K562 (cell line): ENCODE results near the gene ENPP7.

ENCODE experiments used
- CEBPZ ChIP-seq: fragments of 150-350 bp; IDR thresholded peaks from 2 replicates; pipeline ENCODE4 v1.6.1; 2014; ENCODE audit warnings: low read depth, mild to moderate bottlenecking, low read length, borderline replicate concordance
- ETS1 ChIP-seq: conservative IDR thresholded peaks from 2 replicates; pipeline ENCODE4 v1.6.1; 2011; ENCODE audit warnings: low read depth, mild to moderate bottlenecking, low read length; ENCODE audit not compliant: control insufficient read depth
- EZH2 ChIP-seq: IDR thresholded peaks from 2 replicates; pipeline ENCODE4 v1.6.1; 2012; ENCODE audit warnings: low read depth, mild to moderate bottlenecking, inconsistent platforms, low read length, borderline replicate concordance
- HCFC1 ChIP-seq: IDR thresholded peaks from 2 replicates; pipeline ENCODE4 v1.6.1; 2012; ENCODE audit warnings: low read depth, low read length, improper control_type of control experiment
- HDGF ChIP-seq: fragments of 450-650 bp; IDR thresholded peaks from 2 replicates; pipeline ENCODE4 v1.6.1; 2016
- MEIS2 ChIP-seq: fragments of 450-650 bp; IDR thresholded peaks from 2 replicates; pipeline ENCODE4 v1.6.1; 2014; ENCODE audit warnings: mild to moderate bottlenecking; ENCODE audit not compliant: partially characterized antibody
- POLR2A ChIP-seq: fragments of 450-650 bp; conservative IDR thresholded peaks from 2 replicates; pipeline ENCODE4 v1.6.1; 2016
- RAD21 ChIP-seq, 2 experiments: fragments of 250-450 bp in 1 of 2; fragments of 450-650 bp in 1 of 2; sonication (Bioruptor Pico) in 1 of 2; formaldehyde crosslinking in 1 of 2; IDR thresholded peaks in 1 of 2; conservative IDR thresholded peaks in 1 of 2; 2 replicates each; pipeline versions ENCODE4 v1.4.0 to v1.8.0; 2020 to 2022; ENCODE audit warnings: mild to moderate bottlenecking in 2 of 2, moderate library complexity in 1 of 2
- TAF1 ChIP-seq: IDR thresholded peaks from 2 replicates; pipeline ENCODE4 v1.6.1; 2011; ENCODE audit warnings: mild to moderate bottlenecking, low read length, moderate library complexity; ENCODE audit not compliant: insufficient read depth, control insufficient read depth, severe bottlenecking; ENCODE audit errors: extremely low read depth
- USF1 ChIP-seq: sonication (generic); formaldehyde crosslinking; IDR thresholded peaks from 2 replicates; pipeline ENCODE4 v1.9.0; 2022; ENCODE audit warnings: mild to moderate bottlenecking, missing genetic modification reagents
- ZFP36 ChIP-seq: fragments of 150-350 bp; IDR thresholded peaks from 2 replicates; pipeline ENCODE4 v1.6.1; 2018; ENCODE audit warnings: low read length, low read depth; ENCODE audit not compliant: partially characterized antibody
- ZFP91 ChIP-seq: sonication (generic); formaldehyde crosslinking; IDR thresholded peaks from 2 replicates; pipeline ENCODE4 v1.8.0; 2022; ENCODE audit warnings: mild to moderate bottlenecking, missing genetic modification reagents

DNA sequence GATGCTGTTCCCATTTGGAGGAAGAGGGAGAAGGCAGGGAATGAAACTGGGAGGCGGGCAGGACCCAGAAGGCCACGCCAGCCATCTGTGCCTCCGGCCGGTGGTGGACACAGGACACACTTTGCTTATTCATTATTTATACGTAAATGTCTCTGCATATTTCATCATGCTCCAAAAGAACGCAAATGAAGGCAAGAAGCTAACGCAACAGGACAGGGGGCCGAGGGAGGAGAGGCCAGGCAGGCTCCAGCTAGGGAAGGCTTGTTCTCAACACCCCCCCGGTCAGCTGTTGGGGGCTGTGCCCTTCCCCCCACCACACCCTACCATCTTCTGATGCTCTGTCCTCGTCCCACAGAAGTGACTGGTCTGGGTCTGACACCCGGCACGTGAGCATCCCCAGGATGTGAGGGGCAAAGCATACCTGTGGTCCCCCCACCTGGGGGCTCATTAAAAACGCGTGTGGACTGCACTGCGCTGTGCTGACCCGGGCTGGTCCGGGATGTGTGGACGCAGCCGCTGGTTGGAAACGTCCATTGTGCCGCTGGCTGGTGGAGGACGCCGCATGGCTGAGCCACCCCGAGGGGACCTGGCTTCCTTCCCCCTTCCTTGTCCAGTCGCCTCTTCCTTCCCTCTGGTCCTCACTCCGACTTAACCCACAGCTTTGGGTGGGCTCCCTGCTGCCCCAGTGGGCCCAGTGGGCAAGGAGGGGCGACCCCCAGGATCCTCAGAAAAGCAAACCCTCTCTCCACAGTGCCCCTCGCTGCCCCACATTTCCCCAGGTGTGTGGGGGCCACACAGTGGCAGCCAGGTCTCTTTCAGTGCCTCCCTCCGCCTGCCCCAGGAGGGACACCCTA, 46.4 kb upstream of the ENPP7 start:
- TF ChIP-seq USF1 (CRISPR knock-in tag) (no peak), EZH2 (no peak), TAF1 (no peak), HDGF (no peak), ZFP91 (CRISPR knock-in tag) (no peak), ETS1 (no peak), MEIS2 (no peak), HCFC1 (no peak), POLR2A (no peak), CEBPZ (no peak), ZFP36 (no peak), RAD21 (CRISPR knock-in tag; conservative IDR thresholded peaks at IDR 0.05 in 1 of 2, IDR thresholded peaks at IDR 0.05 in 1 of 2) (no peak)
